ENCODE data around the gene DOCK7. TPM values are rescaled to one million over a fixed set of nuclear protein-coding genes. Genes with fewer than 3 reads are reported as not detected.
A peak's percentile ranks its signal among the peaks of the same experiment; 100 is the strongest.

Gene DOCK7
- total RNA-seq, 1 donor from 2014 or later, result 8.5 TPM

DNA sequence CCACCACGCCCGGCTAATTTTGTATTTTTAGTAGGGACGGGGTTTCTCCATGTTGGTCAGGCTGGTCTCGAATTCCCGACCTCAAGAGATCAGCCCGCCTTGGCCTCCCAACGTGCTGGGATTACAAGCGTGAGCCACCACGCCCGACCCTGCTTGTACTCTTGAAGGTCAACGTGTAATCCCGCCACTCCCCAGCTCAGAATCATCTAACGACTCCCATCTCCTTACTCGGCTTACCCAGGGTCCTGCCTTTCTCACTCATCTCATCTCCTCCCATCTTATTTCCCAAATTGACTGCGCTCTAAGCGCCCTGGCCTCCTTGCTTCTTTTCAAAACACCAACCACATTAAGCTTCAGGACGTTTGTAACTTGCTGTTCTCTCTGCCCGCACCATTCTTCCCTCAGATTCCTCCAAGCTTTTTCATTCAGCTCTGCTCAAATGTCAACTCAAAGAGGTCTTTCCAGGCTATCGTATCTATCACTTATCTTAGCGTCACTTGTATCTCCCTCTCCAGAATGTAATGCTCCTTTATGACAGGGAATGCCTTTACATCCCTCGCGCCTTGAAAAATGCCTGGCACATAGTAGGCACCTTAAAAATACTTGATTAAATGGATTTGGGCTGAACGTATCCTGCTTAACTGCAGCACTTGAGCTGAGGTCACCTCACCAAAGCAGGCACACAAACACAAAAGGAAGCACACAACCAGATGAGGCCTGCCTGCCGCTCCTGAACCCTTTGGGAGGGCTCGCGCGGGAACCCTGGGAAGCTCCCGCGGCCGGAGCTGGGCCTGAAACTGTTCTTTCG lies 252.8 kb downstream of the DOCK7 start:
- no peak for DNase-seq (ENCODE audit: missing footprints)
- peak; percentile 18 for ATAC-seq
- intact Hi-C loops (cut with DNase I), result loop anchor here (2.0 kb wide), 1 partner anchor 347 kb away; no protein-coding TSS in a partner anchor

DNA sequence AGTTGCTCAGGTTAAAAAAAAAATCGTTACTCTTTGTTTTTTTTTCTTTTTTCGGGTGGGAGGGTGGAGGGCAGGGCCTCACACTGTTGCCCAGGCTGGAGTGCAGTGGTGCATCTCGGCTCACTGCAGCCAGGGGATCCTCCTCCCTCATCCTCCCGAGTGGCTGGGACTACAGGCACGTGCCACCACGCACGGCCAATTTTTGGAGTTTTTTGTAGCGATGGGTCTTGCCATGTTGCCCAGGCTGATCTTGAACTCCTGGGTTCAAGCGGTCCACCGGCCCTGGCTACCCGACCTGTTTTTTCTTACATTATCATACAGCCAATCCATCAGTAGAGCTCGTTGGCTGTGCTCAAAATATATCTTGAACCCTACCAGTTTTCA lies 253.6 kb downstream of the DOCK7 start:
- ATAC-seq, result no peak
- intact Hi-C loops (cut with DNase I), result no loop called here
- DNase-seq (ENCODE audit: missing footprints), result no peak

DNA sequence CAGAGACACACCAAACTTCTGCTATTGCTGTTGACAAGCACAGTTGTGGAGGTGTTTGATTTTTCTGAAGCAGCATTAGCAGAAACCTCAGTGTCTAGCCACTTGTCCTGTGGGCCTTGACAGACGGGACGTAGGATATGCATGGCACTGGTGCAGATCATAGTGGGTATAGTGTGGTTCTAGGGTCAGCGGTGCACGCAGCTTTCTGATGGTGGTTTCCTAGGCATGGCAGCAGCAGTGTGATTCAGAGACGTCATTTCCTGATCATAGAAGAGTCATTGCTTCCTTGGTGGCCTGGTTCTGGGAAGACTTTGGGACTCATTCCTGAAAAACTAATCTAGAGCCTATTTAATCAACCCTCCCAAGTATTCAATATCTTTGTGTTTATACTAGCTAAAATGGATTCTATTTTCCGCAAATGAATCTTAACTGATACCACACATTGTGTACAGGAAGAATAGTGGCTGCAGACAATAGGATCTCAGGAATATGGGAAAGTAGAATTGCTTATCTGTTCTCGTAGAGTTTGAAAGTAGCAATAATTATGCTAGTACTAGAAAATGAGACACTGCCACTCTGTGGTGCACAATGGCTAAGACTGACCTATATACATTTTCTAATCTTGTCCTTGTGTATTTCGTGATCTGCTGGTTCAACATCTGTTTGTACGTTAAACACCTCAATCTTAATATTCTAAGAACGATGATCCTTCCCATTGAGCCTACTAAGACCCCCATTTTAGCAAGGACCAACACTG lies 254.1 kb downstream of the DOCK7 start:
- ATAC-seq, result no peak
- intact Hi-C loops (cut with DNase I), result no loop called here
- no peak for DNase-seq (ENCODE audit: missing footprints)

DNA sequence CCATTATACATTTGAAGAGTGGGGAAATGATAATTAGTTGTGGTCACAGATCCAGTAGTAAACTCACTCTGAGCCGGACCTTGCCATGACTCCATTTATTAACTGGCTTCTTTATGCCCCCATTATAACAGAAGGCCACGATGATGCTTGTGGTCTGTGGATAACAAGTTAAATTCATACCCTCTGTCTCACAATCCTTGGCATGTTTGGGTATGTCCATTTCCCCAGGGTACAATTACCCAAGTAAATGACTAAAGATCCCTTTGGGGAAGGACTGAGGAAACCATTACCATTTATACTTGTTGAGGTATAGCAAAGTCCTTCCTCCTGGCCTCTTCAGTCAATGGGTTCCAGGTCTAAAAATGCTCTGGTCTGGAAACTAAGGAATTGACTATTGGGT lies 258.6 kb downstream of the DOCK7 start:
- ATAC-seq (no peak), DNase-seq (ENCODE audit: missing footprints) (no peak)
- intact Hi-C loops (cut with DNase I), result no loop called here

DNA sequence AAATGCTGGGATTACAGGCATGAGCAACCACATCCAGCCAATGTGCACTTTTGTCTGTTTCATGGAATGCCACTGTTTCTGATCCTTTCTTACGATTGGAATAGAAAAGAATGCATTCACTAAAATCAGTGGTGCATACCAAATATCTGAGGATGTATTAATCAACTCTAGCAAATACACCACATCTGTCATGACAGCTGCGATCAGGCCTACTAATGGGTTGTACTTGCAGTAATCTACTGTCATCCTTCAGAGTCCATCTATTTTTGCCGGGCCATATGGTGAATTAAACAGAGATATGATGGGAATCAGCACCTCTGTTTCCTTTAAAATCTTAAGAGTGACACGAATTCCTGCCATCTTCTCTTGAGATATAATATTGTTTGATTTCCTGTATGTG lies 259.8 kb downstream of the DOCK7 start:
- intact Hi-C loops (cut with DNase I), result no loop called here
- ATAC-seq (no peak), DNase-seq (ENCODE audit: missing footprints) (no peak)

- no peak for ATAC-seq
- intact Hi-C loops (cut with DNase I), result no loop called here
Measured at GRCh38 chr1:62426794-62427193, 261.4 kb downstream of the DOCK7 start.

GRCh38 chr1:62426237-62426636 lies 261.9 kb downstream of the DOCK7 start:
- intact Hi-C loops (cut with DNase I), result no loop called here
- DNase-seq (ENCODE audit: missing footprints) (no peak), ATAC-seq (no peak)

More at GRCh38 chr1:62426794-62427193, 261.4 kb downstream of the DOCK7 start:
- no peak for DNase-seq (ENCODE audit: missing footprints)

DNA sequence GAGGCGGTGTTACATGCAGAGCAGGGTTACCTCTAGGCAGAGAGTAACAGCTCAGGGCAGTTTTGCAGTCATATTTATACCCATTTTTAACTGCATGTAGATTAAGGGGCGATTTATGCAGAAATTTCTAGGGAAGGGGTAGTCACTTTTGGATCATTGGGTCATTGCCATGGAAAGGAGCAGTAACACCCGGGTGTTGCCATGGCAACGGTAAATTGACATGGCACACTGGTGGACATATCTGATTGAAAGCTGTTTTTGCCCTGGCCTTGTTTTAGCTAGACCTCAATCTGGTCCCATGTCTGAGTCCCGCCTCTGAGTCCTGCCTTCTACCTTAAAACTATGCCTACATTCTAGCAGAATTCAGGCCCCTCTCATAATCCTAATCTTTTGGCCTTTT lies 263.1 kb downstream of the DOCK7 start:
- intact Hi-C loops (cut with DNase I), result no loop called here
- ATAC-seq (no peak), DNase-seq (ENCODE audit: missing footprints) (no peak)

- ATAC-seq (no peak), DNase-seq (ENCODE audit: missing footprints) (no peak)
- intact Hi-C loops (cut with DNase I), result no loop called here
Measured at GRCh38 chr1:62424411-62424810, 263.8 kb downstream of the DOCK7 start.

GRCh38 chr1:62423580-62424242 lies 264.5 kb downstream of the DOCK7 start:
- no peak for ATAC-seq
- DNase-seq (ENCODE audit: missing footprints), result no peak
- intact Hi-C loops (cut with DNase I), result no loop called here

DNA sequence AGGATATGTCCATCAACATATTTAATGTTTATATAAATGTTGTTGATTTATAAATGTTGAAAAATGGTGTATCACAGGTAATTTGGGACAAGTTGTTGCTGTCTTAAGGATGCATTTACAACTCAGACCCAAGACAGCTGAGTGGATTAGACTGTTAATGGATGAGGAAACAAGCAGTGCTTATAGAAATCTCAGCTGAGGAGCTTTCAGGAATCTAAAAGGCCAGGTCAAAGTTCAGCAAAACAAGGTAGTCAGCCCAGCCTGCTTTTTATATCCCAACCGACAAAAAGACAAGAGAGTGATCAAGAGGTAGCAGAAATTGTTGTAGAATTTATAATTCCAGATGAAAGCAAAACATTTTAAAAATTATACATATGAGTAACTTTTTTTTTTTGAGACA lies 268.0 kb downstream of the DOCK7 start:
- intact Hi-C loops (cut with DNase I), result no loop called here
- DNase-seq (ENCODE audit: missing footprints), result no peak
- ATAC-seq, result no peak

DNA sequence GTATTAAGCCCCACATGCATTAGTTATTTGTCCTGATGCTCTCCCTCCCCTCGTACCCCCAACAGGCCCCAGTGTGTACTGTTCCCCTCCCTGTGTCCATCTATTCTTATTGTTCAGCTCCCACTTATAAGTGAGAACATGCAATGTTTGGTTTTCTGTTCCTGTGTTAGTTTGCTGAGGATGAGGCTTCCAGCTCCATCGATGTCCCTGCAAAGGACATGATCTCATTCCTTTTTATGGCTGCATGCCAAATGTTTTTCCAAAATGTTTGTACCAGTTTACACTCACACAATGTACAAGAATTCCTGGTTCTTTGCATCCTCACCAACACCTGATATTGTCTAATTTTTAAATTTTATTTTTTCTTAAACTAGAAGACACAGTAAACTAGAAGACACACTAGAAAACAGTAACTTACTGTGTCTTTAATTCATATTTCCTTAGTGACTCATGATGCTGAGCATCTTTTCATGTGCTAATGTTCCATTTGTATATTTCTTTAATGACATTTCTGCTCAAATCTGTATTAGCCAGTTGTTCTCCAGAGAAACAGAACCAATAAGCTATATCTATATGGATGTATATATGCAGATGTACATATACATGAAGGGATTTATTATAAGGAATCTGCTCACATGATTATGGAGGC lies 270.7 kb downstream of the DOCK7 start:
- DNase-seq (ENCODE audit: missing footprints) (no peak), ATAC-seq (no peak)

DNA sequence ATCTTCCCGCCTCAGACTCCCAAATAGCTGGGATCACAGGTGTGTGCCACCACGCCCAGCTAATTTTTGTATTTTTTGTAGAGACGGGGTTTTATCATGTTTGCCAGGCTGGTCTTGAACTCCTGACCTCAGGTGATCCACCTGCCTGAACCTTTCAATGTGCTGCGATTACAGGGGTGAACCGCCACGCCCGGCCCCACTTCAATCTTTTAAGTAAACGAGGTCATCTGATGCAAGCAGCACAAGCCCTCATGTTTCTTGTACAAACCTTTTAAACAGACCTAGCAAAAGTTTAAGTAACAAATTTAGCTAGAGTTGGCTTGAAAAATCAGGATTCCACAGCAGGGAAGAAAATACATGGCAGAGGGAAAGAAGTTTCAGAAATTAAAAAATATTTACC lies 272.5 kb downstream of the DOCK7 start:
- DNase-seq (ENCODE audit: missing footprints) (no peak), ATAC-seq (no peak)
- intact Hi-C loops (cut with DNase I), result no loop called here

More for the DNA sequence above, 270.7 kb downstream of the DOCK7 start:
- intact Hi-C loops (cut with DNase I), result no loop called here

- peak; percentile 26 for ATAC-seq
- intact Hi-C loops (cut with DNase I), result loop anchor here (1.0 to 10.0 kb wide), 2 partner anchors 113 to 232 kb away; no protein-coding TSS in a partner anchor
- no peak for DNase-seq (ENCODE audit: missing footprints)
Measured at GRCh38 chr1:62407398-62408009, 280.7 kb downstream of the DOCK7 start.

DNA sequence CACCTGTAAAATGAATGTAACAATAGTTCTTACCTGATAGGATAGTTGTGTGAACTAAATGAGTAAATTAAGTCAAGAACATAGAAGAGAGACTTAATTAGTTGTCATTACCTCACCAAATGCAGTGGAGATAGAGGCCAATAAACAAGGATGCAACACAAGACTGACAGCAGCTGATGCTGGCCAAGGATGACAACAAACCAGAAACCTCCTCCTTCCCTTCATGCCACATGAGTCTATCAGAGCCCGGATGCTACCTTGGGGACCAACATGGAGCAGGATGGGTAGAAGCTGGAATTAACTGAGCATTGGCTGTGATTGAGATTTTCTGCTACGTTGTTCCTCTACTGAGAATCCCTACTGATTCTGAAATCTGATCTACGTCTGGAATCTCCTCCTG lies 281.6 kb downstream of the DOCK7 start:
- intact Hi-C loops (cut with DNase I), result loop anchor here (10.0 kb wide), 1 partner anchor 112 kb away; no protein-coding TSS in a partner anchor
- ATAC-seq (no peak), DNase-seq (ENCODE audit: missing footprints) (no peak)

DNA sequence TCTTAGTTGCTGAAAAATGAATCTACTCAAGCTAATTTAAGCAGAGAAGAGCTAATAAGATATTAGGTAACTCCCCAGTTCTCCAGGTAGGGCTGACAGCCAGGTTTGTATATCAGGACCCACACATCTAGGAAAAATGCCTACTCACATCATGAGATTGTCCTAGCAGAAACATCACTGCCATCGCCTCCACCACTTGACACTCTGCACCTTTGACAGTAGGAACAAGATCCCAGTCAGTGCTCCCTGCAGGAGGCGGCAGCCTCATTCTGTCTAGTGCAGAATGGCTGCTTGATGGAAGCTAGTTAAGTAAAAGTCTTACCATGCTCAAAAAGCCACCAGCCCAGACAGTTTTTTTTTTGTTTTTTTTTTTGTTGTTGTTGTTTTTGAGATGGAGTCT lies 282.9 kb downstream of the DOCK7 start:
- DNase-seq (ENCODE audit: missing footprints) (no peak), ATAC-seq (no peak)
- intact Hi-C loops (cut with DNase I), result loop anchor here (10.0 kb wide), 1 partner anchor 110 kb away; no protein-coding TSS in a partner anchor

Measured in Right ventricle myocardium inferior (tissue), 1 donor.